Activated T-helper 1 cell treated with anti-CD3 and anti-CD28 coated beads, Interleukin-2, amount 50 U/mL, for 16 hours (primary cell): ENCODE data around the gene THSD8.
"Not testable (repeated sequence)": the region's sequence is repeated elsewhere in the genome, so short reads cannot be mapped to it uniquely, and the experiment has no call there.

Source experiments
- DNase-seq, 2 donors: peaks; one replicate each; pipeline ENCODE4 v3.0.0-alpha.2; 2020; ENCODE audit warnings: low read depth in 1 of 2, low spot score in 1 of 2

The THSD8 gene

GRCh38 chr19:12792051-12792852 lies 9.6 kb upstream of the THSD8 start:
- peak; percentile 60 to 61 for DNase-seq

- DNase-seq, result no peak
These were observed 9.0 kb upstream of the THSD8 start for GRCh38 chr19:12792853-12793289.

- DNase-seq, result peak; percentile 80 to 92
These were observed 8.3 kb upstream of the THSD8 start for GRCh38 chr19:12793290-12794195.

- no peak for DNase-seq
These were observed 7.5 kb upstream of the THSD8 start for GRCh38 chr19:12794196-12794941.

- DNase-seq, result no peak
These were observed 6.9 kb upstream of the THSD8 start for GRCh38 chr19:12794971-12795381.

GRCh38 chr19:12796146-12797071 lies 5.5 kb upstream of the THSD8 start:
- DNase-seq, result peak; percentile 55 to 63

GRCh38 chr19:12797141-12797587 lies 4.7 kb upstream of the THSD8 start:
- DNase-seq, result no peak

GRCh38 chr19:12797607-12798006 lies 4.3 kb upstream of the THSD8 start:
- DNase-seq, result not testable (repeated sequence)

- no peak for DNase-seq
These were observed 2.0 kb upstream of the THSD8 start for GRCh38 chr19:12799742-12800465.

GRCh38 chr19:12800466-12800770 lies 1.5 kb upstream of the THSD8 start:
- no peak for DNase-seq

GRCh38 chr19:12800923-12801465 lies 875 bp upstream of the THSD8 start:
- no peak for DNase-seq

- DNase-seq, result no peak
These were observed 618 bp downstream of the THSD8 start for GRCh38 chr19:12802267-12803106.

- no peak for DNase-seq
These were observed 2.2 kb downstream of the THSD8 start for GRCh38 chr19:12804051-12804450.

- DNase-seq, result peak; percentile 69 to 81
These were observed 4.6 kb downstream of the THSD8 start, which contains the start of gene RNASEH2A for GRCh38 chr19:12806242-12807081. RNASEH2A (plus strand) TSS chr19:12806584; CDS start chr19:12806674, 90 bp downstream.

- no peak for DNase-seq
These were observed 13.2 kb downstream of the THSD8 start for GRCh38 chr19:12815088-12815487.

- not testable (repeated sequence) for DNase-seq
These were observed 15.3 kb downstream of the THSD8 start for GRCh38 chr19:12817188-12817587.

GRCh38 chr19:12817810-12818209 lies 15.9 kb downstream of the THSD8 start:
- DNase-seq, result not testable (repeated sequence)
